Body of pancreas (tissue), 4 donors: ENCODE measurements around the gene PLEKHM1. TPM values are rescaled to one million over a fixed set of nuclear protein-coding genes. Genes with fewer than 3 reads are reported as not detected.

Source experiments
- ATAC-seq: fragments of 150-250 bp; one replicate; pipeline ENCODE4 v1.9.1; 2016
- DNase-seq, 4 donors: peaks; one replicate each; pipeline ENCODE4 v3.0.0-alpha.2; 2019
- H3K27ac ChIP-seq, 4 donors: fragments of 200-600 bp; sonication (generic); 1 replicate in 3 of 4; 2 replicates in 1 of 4; pipeline versions ENCODE4 v1.5.1 to v1.6.1; 2016 to 2019; ENCODE audit warnings: mild to moderate bottlenecking in 1 of 4, mixed read lengths in 1 of 4, moderate library complexity in 1 of 4
- H3K27me3 ChIP-seq, 2 donors: fragments of 200-600 bp; sonication (generic); one replicate each; pipeline ENCODE4 v1.6.0; 2016; ENCODE audit warnings: mild to moderate bottlenecking in 1 of 2
- H3K36me3 ChIP-seq, 2 donors: fragments of 200-600 bp; sonication (generic); replicated peaks in 1 of 2; 2 replicates each; pipeline ENCODE4 v1.5.1; 2016; ENCODE audit warnings: low read depth in 2 of 2; ENCODE audit not compliant: insufficient read depth in 1 of 2
- H3K4me1 ChIP-seq: fragments of 200-600 bp; sonication (generic); one replicate; pipeline ENCODE4 v1.6.0; 2016
- H3K4me3 ChIP-seq, 2 donors: fragments of 200-600 bp; sonication (generic); 1 replicate in 1 of 2; 2 replicates in 1 of 2; pipeline ENCODE4 v1.5.1; 2016 to 2019
- H3K9me3 ChIP-seq, 3 donors: fragments of 200-600 bp; sonication (generic); 1 replicate in 2 of 3; 2 replicates in 1 of 3; pipeline ENCODE4 v1.5.1; 2016
- CTCF ChIP-seq, 7 experiments: fragments of 450-650 bp in 4 of 7; fragments of 200-600 bp in 3 of 7; sonication (generic) in 3 of 7; IDR thresholded peaks; one replicate each; pipeline ENCODE4 v1.5.1; 2016 to 2019; ENCODE audit warnings: antibody characterized with exemption in 7 of 7
- POLR2A ChIP-seq, 3 donors: fragments of 450-650 bp; IDR thresholded peaks; one replicate each; pipeline ENCODE4 v1.6.1; 2016; ENCODE audit warnings: antibody characterized with exemption in 3 of 3, mild to moderate bottlenecking in 2 of 3
- WGBS, 2 donors: methylation state at CpG; one replicate each; pipeline ENCODE4 v1.1.5; 2017; 5-methylcytosine and 5-hydroxymethylcytosine counted together
- intact Hi-C: fragments of 100-400 bp; cut with DNase I; formaldehyde crosslinking; loops from one replicate; pipeline ENCODE4 v1.15.1; 2023
- total RNA-seq, 2 donors: library from RNA; depleted of rRNA; stranded (reverse); fragments of >200 nt; gene quantifications; one replicate each; pipeline ENCODE4 v1.1.0, GENCODE V29; 2016

The PLEKHM1 gene
- total RNA-seq, 2 donors from 2014 or later, result 20.8 to 35.3 TPM

GRCh38 chr17:45393411-45393810 is 97.1 kb downstream of the PLEKHM1 start:
- DNase-seq (no peak), ATAC-seq (no peak)
- Histone ChIP-seq H3K36me3 (no peaks in the 10 kb centered on the region), H3K4me1 (peaks cover 8% of the 10 kb centered on the region), H3K4me3 (no peak overlapping the region), H3K27me3 (no peaks in the 10 kb centered on the region), H3K9me3 (no peaks in the 10 kb centered on the region), H3K27ac (no peak overlapping the region)
- WGBS, 2 donors, result 94 to 96% methylated on average over 5 of the region's 5 CpGs
- TF ChIP-seq POLR2A (IDR thresholded peaks at IDR 0.05) (no peak), CTCF (IDR thresholded peaks at IDR 0.05) (no peak)
- intact Hi-C loops, result no loop called here

GRCh38 chr17:45391918-45392317 is 98.6 kb downstream of the PLEKHM1 start:
- Histone ChIP-seq H3K27ac (no peak overlapping the region), H3K4me1 (peaks cover 8% of the 10 kb centered on the region), H3K27me3 (no peaks in the 10 kb centered on the region), H3K9me3 (no peaks in the 10 kb centered on the region), H3K36me3 (no peaks in the 10 kb centered on the region), H3K4me3 (no peak overlapping the region)
- intact Hi-C loops, result no loop called here
- TF ChIP-seq POLR2A (IDR thresholded peaks at IDR 0.05) (no peak), CTCF (IDR thresholded peaks at IDR 0.05) (no peak)
- whole genome bisulfite sequencing, 2 donors, result 100% methylated on average over 2 of the region's 2 CpGs
- ATAC-seq, result no peak
- no peak for DNase-seq

GRCh38 chr17:45391291-45391690 is 99.2 kb downstream of the PLEKHM1 start:
- H3K27me3 ChIP-seq, result no peaks in the 10 kb centered on the region
- ATAC-seq, result no peak
- H3K9me3 ChIP-seq, result no peaks in the 10 kb centered on the region
- no peak overlapping the region for H3K4me3 ChIP-seq
- WGBS, 2 donors, result 45 to 61% methylated on average over 5 of the region's 5 CpGs
- no peak overlapping the region for H3K27ac ChIP-seq
- intact Hi-C loops, result no loop called here
- H3K36me3 ChIP-seq, result no peaks in the 10 kb centered on the region
- no peak for DNase-seq
- TF ChIP-seq POLR2A (IDR thresholded peaks at IDR 0.05) (no peak), CTCF (IDR thresholded peaks at IDR 0.05) (no peak)
- H3K4me1 ChIP-seq, result peaks cover 11% of the 10 kb centered on the region

- DNase-seq, result no peak
- intact Hi-C loops, result loop anchor here (5.0 kb wide), 1 partner anchor 167 kb away; the partner anchor contains the start of gene FMNL1
- H3K27me3 ChIP-seq, result no peaks in the 10 kb centered on the region
- ATAC-seq, result no peak
- no peak for TF ChIP-seq POLR2A (IDR thresholded peaks at IDR 0.05)
- no peak for TF ChIP-seq CTCF (IDR thresholded peaks at IDR 0.05)
- peaks cover 18% of the 10 kb centered on the region for H3K4me1 ChIP-seq
- H3K4me3 ChIP-seq, result no peak overlapping the region
- no peaks in the 10 kb centered on the region for H3K36me3 ChIP-seq
- 27 to 39% methylated on average over 3 of the region's 3 CpGs for WGBS, 2 donors
- H3K9me3 ChIP-seq, result no peaks in the 10 kb centered on the region
- no peak overlapping the region for H3K27ac ChIP-seq
Measured at GRCh38 chr17:45389354-45389753, 101.2 kb downstream of the PLEKHM1 start.

GRCh38 chr17:45388604-45389325 is 101.8 kb downstream of the PLEKHM1 start:
- Histone ChIP-seq H3K27me3 (no peaks in the 10 kb centered on the region), H3K4me3 (no peak overlapping the region), H3K4me1 (peaks cover 22% of the 10 kb centered on the region), H3K9me3 (no peaks in the 10 kb centered on the region), H3K36me3 (no peaks in the 10 kb centered on the region), H3K27ac (no peak overlapping the region)
- TF ChIP-seq CTCF (IDR thresholded peaks at IDR 0.05) (no peak), POLR2A (IDR thresholded peaks at IDR 0.05) (no peak)
- intact Hi-C loops, result loop anchor here (5.0 kb wide), 1 partner anchor 166 kb away; the partner anchor contains the start of gene FMNL1
- ATAC-seq (no peak), DNase-seq (no peak)
- WGBS, 2 donors, result 73 to 74% methylated on average over 10 of the region's 10 CpGs
